Activated CD8-positive, alpha-beta memory T cell treated with anti-CD3 and anti-CD28 coated beads, Interleukin-2, amount 10 ng/mL, durations not matched to agents 7 days and 5 days (primary cell): Measurements from ENCODE around the gene CLEC10A. TPM values are rescaled to one million over a fixed set of nuclear protein-coding genes. Genes with fewer than 3 reads are reported as not detected.

Experiments used
- ATAC-seq: fragments of 150-1000 bp; cut with Tn5 transposase; one replicate; pipeline ENCODE4 v1.10.0; 2021; ENCODE audit warnings: moderate library complexity
- CTCF ChIA-PET: fragments of 350-600 bp; sonication (Branson Sonifier 250); formaldehyde crosslinking; loops from one replicate; lab custom pipeline; 2021; ENCODE audit warnings: antibody characterized with exemption; lab: Charles Lee
- DNase-seq: peaks from one replicate; pipeline ENCODE4 v3.0.0-alpha.2; 2020
- H3K27ac Mint-ChIP-seq: one replicate; pipeline ENCODE4 v1.8.0; 2021; ENCODE audit warnings: mild to moderate bottlenecking, mixed read lengths
- H3K27me3 Mint-ChIP-seq: one replicate; pipeline ENCODE4 v1.8.0; 2021; ENCODE audit warnings: mixed read lengths
- H3K36me3 Mint-ChIP-seq: one replicate; pipeline ENCODE4 v1.8.0; 2021; ENCODE audit warnings: mild to moderate bottlenecking, mixed read lengths
- H3K4me1 Mint-ChIP-seq: one replicate; pipeline ENCODE4 v1.8.0; 2021; ENCODE audit warnings: mixed read lengths
- H3K4me3 Mint-ChIP-seq: one replicate; pipeline ENCODE4 v1.8.0; 2021; ENCODE audit warnings: mild to moderate bottlenecking, moderate library complexity, mixed read lengths
- H3K9me3 Mint-ChIP-seq: one replicate; pipeline ENCODE4 v1.8.0; 2022; ENCODE audit warnings: low read depth, mixed read lengths
- total RNA-seq, 2 experiments: library from RNA; stranded (reverse); gene quantifications; one replicate each; pipeline ENCODE4 v1.2.3, GENCODE V29; 2021

Gene CLEC10A
- total RNA-seq, 2 experiments from 2014 or later, result not detected

GRCh38 chr17:7039832-7040231 is 40.2 kb downstream of the CLEC10A start:
- H3K4me3 Mint-ChIP-seq, result no peak overlapping the region
- H3K27me3 Mint-ChIP-seq, result peaks cover 7% of the 10 kb centered on the region
- H3K36me3 Mint-ChIP-seq, result peaks cover 7% of the 10 kb centered on the region
- DNase-seq (no peak), ATAC-seq (no peak)
- H3K9me3 Mint-ChIP-seq, result no peaks in the 10 kb centered on the region
- CTCF ChIA-PET, result interaction anchor here (1.1 to 3.8 kb wide), 3 partner anchors 11 to 28 kb away, joined by 3 to 20 read pairs (median 6); no protein-coding TSS in a partner anchor
- H3K4me1 Mint-ChIP-seq, result peaks cover 57% of the 10 kb centered on the region
- peak overlapping the region; percentile 6 for H3K27ac Mint-ChIP-seq

- H3K4me3 Mint-ChIP-seq, result peak overlapping the region; percentile 8
- peaks cover 7% of the 10 kb centered on the region for H3K36me3 Mint-ChIP-seq
- H3K27me3 Mint-ChIP-seq, result no peaks in the 10 kb centered on the region
- H3K27ac Mint-ChIP-seq, result no peak overlapping the region
- no peak for DNase-seq
- ATAC-seq, result no peak
- CTCF ChIA-PET, result interaction anchor here (0.7 to 3.8 kb wide), 6 partner anchors 8 to 183 kb away, joined by 3 to 20 read pairs (median 4); no protein-coding TSS in a partner anchor
- no peaks in the 10 kb centered on the region for H3K9me3 Mint-ChIP-seq
- H3K4me1 Mint-ChIP-seq, result peaks cover 67% of the 10 kb centered on the region
Observed at GRCh38 chr17:7038025-7038862, 41.8 kb downstream of the CLEC10A start.

- peaks cover 67% of the 10 kb centered on the region for H3K4me1 Mint-ChIP-seq
- peak within 1 kb of the TSS; percentile 95 for H3K27ac Mint-ChIP-seq
- H3K36me3 Mint-ChIP-seq, result peaks cover 12% of the 10 kb centered on the region
- peak within 1 kb of the TSS; percentile 88 for H3K4me3 Mint-ChIP-seq
- CTCF ChIA-PET, result interaction anchor here (0.8 to 1.7 kb wide), 14 partner anchors 9 to 579 kb away, joined by 3 to 21 read pairs (median 6); partner anchors contain the start of genes BCL6B, FXR2, RNASEK and SLC16A11
- DNase-seq, result peak; percentile 100
- peak; percentile 95 for ATAC-seq
- no peaks in the 10 kb centered on the region for H3K27me3 Mint-ChIP-seq
- no peaks in the 10 kb centered on the region for H3K9me3 Mint-ChIP-seq
Observed at GRCh38 chr17:7035591-7036368, 44.3 kb downstream of the CLEC10A start, which contains the start of gene SLC16A13. SLC16A13 (plus strand) TSS chr17:7036015; CDS start chr17:7036383, 368 bp downstream.

- H3K27me3 Mint-ChIP-seq, result no peaks in the 10 kb centered on the region
- H3K4me1 Mint-ChIP-seq, result peaks cover 71% of the 10 kb centered on the region
- peak overlapping the region; percentile 95 for H3K27ac Mint-ChIP-seq
- peak overlapping the region; percentile 88 for H3K4me3 Mint-ChIP-seq
- CTCF ChIA-PET, result interaction anchor here (0.8 to 1.7 kb wide), 13 partner anchors 10 to 580 kb away, joined by 3 to 21 read pairs (median 7); partner anchors contain the start of genes BCL6B, FXR2, RNASEK and SLC16A11
- DNase-seq, result peak; percentile 80
- peaks cover 12% of the 10 kb centered on the region for H3K36me3 Mint-ChIP-seq
- peak; percentile 45 for ATAC-seq
- H3K9me3 Mint-ChIP-seq, result no peaks in the 10 kb centered on the region
Observed at GRCh38 chr17:7034955-7035590, 45.0 kb downstream of the CLEC10A start.

- ATAC-seq, result peak; percentile 71
- Mint-ChIP-seq H3K4me3 (peak overlapping the region; percentile 44), H3K36me3 (peaks cover 8% of the 10 kb centered on the region), H3K9me3 (no peaks in the 10 kb centered on the region), H3K4me1 (peaks cover 47% of the 10 kb centered on the region), H3K27ac (peak overlapping the region; percentile 86), H3K27me3 (no peaks in the 10 kb centered on the region)
- DNase-seq, result peak; percentile 69
- CTCF ChIA-PET, result interaction anchor here (1.2 kb wide), 1 partner anchor 8 kb away, joined by 3 read pairs; no protein-coding TSS in a partner anchor
Observed at GRCh38 chr17:7029659-7030058, 50.4 kb downstream of the CLEC10A start.

GRCh38 chr17:7029096-7029495 is 51.0 kb downstream of the CLEC10A start:
- DNase-seq (no peak), ATAC-seq (no peak)
- Mint-ChIP-seq H3K9me3 (no peaks in the 10 kb centered on the region), H3K27me3 (no peaks in the 10 kb centered on the region), H3K27ac (peak overlapping the region; percentile 57), H3K36me3 (peaks cover 8% of the 10 kb centered on the region), H3K4me3 (no peak overlapping the region), H3K4me1 (peaks cover 44% of the 10 kb centered on the region)
- CTCF ChIA-PET, result interaction anchor here (0.9 to 1.2 kb wide), 2 partner anchors 8 to 11 kb away, joined by 3 read pairs; no protein-coding TSS in a partner anchor

GRCh38 chr17:7027335-7027734 is 52.7 kb downstream of the CLEC10A start:
- H3K9me3 Mint-ChIP-seq, result no peaks in the 10 kb centered on the region
- no peaks in the 10 kb centered on the region for H3K27me3 Mint-ChIP-seq
- ATAC-seq (no peak), DNase-seq (no peak)
- H3K4me1 Mint-ChIP-seq, result peaks cover 49% of the 10 kb centered on the region
- H3K36me3 Mint-ChIP-seq, result peaks cover 5% of the 10 kb centered on the region
- H3K27ac Mint-ChIP-seq, result no peak overlapping the region
- CTCF ChIA-PET, result interaction anchor here (1.3 kb wide), 1 partner anchor 12 kb away, joined by 4 read pairs; no protein-coding TSS in a partner anchor
- no peak overlapping the region for H3K4me3 Mint-ChIP-seq

GRCh38 chr17:7026471-7027115 is 53.5 kb downstream of the CLEC10A start:
- H3K9me3 Mint-ChIP-seq, result no peaks in the 10 kb centered on the region
- peaks cover 5% of the 10 kb centered on the region for H3K36me3 Mint-ChIP-seq
- ATAC-seq (no peak), DNase-seq (no peak)
- peaks cover 45% of the 10 kb centered on the region for H3K4me1 Mint-ChIP-seq
- CTCF ChIA-PET, result no interaction called here
- H3K27ac Mint-ChIP-seq, result no peak overlapping the region
- no peaks in the 10 kb centered on the region for H3K27me3 Mint-ChIP-seq
- no peak overlapping the region for H3K4me3 Mint-ChIP-seq

- CTCF ChIA-PET, result interaction anchor here (1.3 to 1.6 kb wide), 5 partner anchors 11 to 152 kb away, joined by 3 to 5 read pairs (median 4); partner anchors contain the start of gene SLC16A13
- Mint-ChIP-seq H3K9me3 (no peaks in the 10 kb centered on the region), H3K4me1 (peaks cover 52% of the 10 kb centered on the region), H3K36me3 (peaks cover 3% of the 10 kb centered on the region), H3K4me3 (no peak overlapping the region), H3K27ac (no peak overlapping the region), H3K27me3 (no peaks in the 10 kb centered on the region)
- ATAC-seq (no peak), DNase-seq (no peak)
Observed at GRCh38 chr17:7025245-7025644, 54.8 kb downstream of the CLEC10A start.

Other genes starting within 250 kb of the CLEC10A start
- not detected for gene TEKT1, start 248.5 kb downstream of the CLEC10A start, total RNA-seq
- gene ALOX12, start 84.2 kb downstream of the CLEC10A start, total RNA-seq, result not detected
- 100 to 1,000 TPM; 121 to 205 TPM for gene RNASEK, start 67.6 kb downstream of the CLEC10A start, total RNA-seq
- gene BCL6B, start 57.2 kb downstream of the CLEC10A start, total RNA-seq, result 1 to 10 TPM in 1 of 2 experiments, under 1 TPM in 1; 0.85 to 6.7 TPM
- gene SLC16A13, start 44.2 kb downstream of the CLEC10A start, total RNA-seq, result 10 to 100 TPM; 19.0 to 34.1 TPM
- 1 to 10 TPM; 1.2 to 1.3 TPM for gene SLC16A11, start 36.2 kb downstream of the CLEC10A start, total RNA-seq
- gene ASGR2, start 34.6 kb upstream of the CLEC10A start, total RNA-seq, result not detected
- under 1 TPM; 0.35 to 0.38 TPM for gene ASGR1, start 99.1 kb upstream of the CLEC10A start, total RNA-seq
- gene DLG4, start 139.6 kb upstream of the CLEC10A start, total RNA-seq, result 1 to 10 TPM; 4.9 to 5.3 TPM
- gene ACADVL, start 139.7 kb upstream of the CLEC10A start, total RNA-seq, result 100 to 1,000 TPM; 411 to 423 TPM
- 10 to 100 TPM; 52.7 to 62.0 TPM for gene DVL2, start 154.3 kb upstream of the CLEC10A start, total RNA-seq
- gene PHF23, start 159.2 kb upstream of the CLEC10A start, total RNA-seq, result 10 to 100 TPM; 42.1 to 53.2 TPM
- 100 to 1,000 TPM; 207 to 231 TPM for gene GABARAP, start 162.2 kb upstream of the CLEC10A start, total RNA-seq
- gene CTDNEP1, start 171.5 kb upstream of the CLEC10A start, total RNA-seq, result 100 to 1,000 TPM; 162 to 192 TPM
- gene ELP5, start 172.0 kb upstream of the CLEC10A start, total RNA-seq, result 10 to 100 TPM; 56.5 to 70.4 TPM
- 1 to 10 TPM in 1 of 2 experiments, under 1 TPM in 1; 0.66 to 1.9 TPM for gene CLDN7, start 182.2 kb upstream of the CLEC10A start, total RNA-seq
- not detected for gene SLC2A4, start 201.5 kb upstream of the CLEC10A start, total RNA-seq
- 1 to 10 TPM in 1 of 2 experiments, under 1 TPM in 1; 0.35 to 1.4 TPM for gene YBX2, start 214.4 kb upstream of the CLEC10A start, total RNA-seq
- gene EIF5A, start 227.4 kb upstream of the CLEC10A start, total RNA-seq, result 100 to 1,000 TPM; 575 to 853 TPM
- gene GPS2, start 235.1 kb upstream of the CLEC10A start, total RNA-seq, result 10 to 100 TPM; 83.7 to 85.1 TPM
- gene NEURL4, start 249.1 kb upstream of the CLEC10A start, total RNA-seq, result 10 to 100 TPM; 43.7 to 44.8 TPM